ENCODE measurements around the gene SEMA3C.

GRCh38 chr7:80791509-80791929, 127.3 kb downstream of the SEMA3C start:
- no peak for TF ChIP-seq POLR2AphosphoS5 (IDR thresholded peaks at IDR 0.05; ENCODE audit: low read depth, low read length)
- TF ChIP-seq POLR2A (IDR thresholded peaks at IDR 0.05; ENCODE audit: low read depth, low read length): no peak
- TF ChIP-seq TAF1 (IDR thresholded peaks at IDR 0.05; ENCODE audit: low read depth, low read length): no peak
- TF ChIP-seq PAX5 (IDR thresholded peaks at IDR 0.05; ENCODE audit: insufficient read depth, low read length, severe bottlenecking): no peak
